Keratinocyte (primary cell): ENCODE measurements around the gene ZNF576. TPM values are rescaled to one million over a fixed set of nuclear protein-coding genes. Genes with fewer than 3 reads are reported as not detected.
A peak's percentile ranks its signal among the peaks of the same experiment; 100 is the strongest.

ENCODE experiments used
- DNase-seq: peaks from one replicate; pipeline ENCODE4 v3.0.0-alpha.2; 2011; ENCODE audit warnings: low read depth, missing footprints, low spot score
- FAIRE-seq: peaks from 2 replicates; lab custom pipeline; 2011; peaks lifted over from hg19 to GRCh38; lab: Jason Lieb, UNC
- H2AFZ ChIP-seq: 2 replicates; pipeline ENCODE4 v1.6.0; 2012; ENCODE audit warnings: low read length, control low read depth, inconsistent platforms; ENCODE audit not compliant: control insufficient read depth
- H3K27ac ChIP-seq: 2 replicates; pipeline ENCODE4 v1.5.1; 2011; ENCODE audit warnings: low read length; ENCODE audit not compliant: control insufficient read depth, insufficient read depth
- H3K27me3 ChIP-seq: 3 replicates; pipeline ENCODE4 v1.6.0; 2011; ENCODE audit warnings: low read length; ENCODE audit not compliant: control insufficient read depth, insufficient read depth; ENCODE audit errors: extremely low read depth
- H3K36me3 ChIP-seq, 2 experiments: 2 replicates in 1 of 2; 3 replicates in 1 of 2; pipeline ENCODE4 v1.5.1; 2011; ENCODE audit warnings: low read length in 2 of 2, mild to moderate bottlenecking in 1 of 2; ENCODE audit not compliant: control insufficient read depth in 2 of 2, insufficient read depth in 2 of 2; ENCODE audit errors: extremely low read depth in 1 of 2
- H3K4me1 ChIP-seq: 3 replicates; pipeline ENCODE4 v1.5.1; 2011; ENCODE audit warnings: low read length; ENCODE audit not compliant: control insufficient read depth, insufficient read depth; ENCODE audit errors: extremely low read depth
- H3K4me2 ChIP-seq: 3 replicates; pipeline ENCODE4 v1.6.0; 2011; ENCODE audit warnings: low read depth, low read length; ENCODE audit not compliant: control insufficient read depth, insufficient read depth; ENCODE audit errors: extremely low read depth
- H3K4me3 ChIP-seq, 3 experiments: fragments of 200-600 bp in 1 of 3; sonication (generic) in 1 of 3; 2 replicates in 2 of 3; 3 replicates in 1 of 3; pipeline ENCODE4 v1.5.1; 2011 to 2016; ENCODE audit warnings: low read length in 3 of 3, mild to moderate bottlenecking in 3 of 3, control low read depth in 2 of 3, inconsistent platforms in 1 of 3, low read depth in 1 of 3, mixed read lengths in 1 of 3, mixed run types in 1 of 3, moderate library complexity in 1 of 3; ENCODE audit not compliant: control insufficient read depth in 2 of 3, insufficient read depth in 2 of 3; ENCODE audit errors: extremely low read depth in 1 of 3
- H3K79me2 ChIP-seq: 2 replicates; pipeline ENCODE4 v1.6.0; 2012; ENCODE audit warnings: low read length; ENCODE audit not compliant: control insufficient read depth, insufficient read depth
- H3K9ac ChIP-seq: 3 replicates; pipeline ENCODE4 v1.6.0; 2011; ENCODE audit warnings: low read length; ENCODE audit not compliant: control insufficient read depth, insufficient read depth; ENCODE audit errors: extremely low read depth
- H3K9me1 ChIP-seq: 3 replicates; pipeline ENCODE4 v1.6.0; 2011; ENCODE audit warnings: low read length; ENCODE audit not compliant: control insufficient read depth, insufficient read depth; ENCODE audit errors: extremely low read depth
- H3K9me3 ChIP-seq: 2 replicates; pipeline ENCODE4 v1.5.1; 2012; ENCODE audit warnings: low read depth, low read length; ENCODE audit not compliant: control insufficient read depth
- H4K20me1 ChIP-seq: 3 replicates; pipeline ENCODE4 v1.6.0; 2011; ENCODE audit warnings: low read length; ENCODE audit not compliant: control insufficient read depth, insufficient read depth; ENCODE audit errors: extremely low read depth
- EZH2 ChIP-seq: IDR thresholded peaks from one replicate; pipeline ENCODE4 v1.6.1; 2012; ENCODE audit warnings: inconsistent platforms, mild to moderate bottlenecking, low read length, moderate library complexity
- dilution Hi-C: fragments of 300-500 bp; cut with MboI; formaldehyde crosslinking; loops from one replicate; pipeline ENCODE4 v1.7.0; 2020; ENCODE audit warnings: low sequenced_read_pairs; ENCODE audit not compliant: extremely low pct_ligation_motif_present
- polyA plus RNA-seq, 5 experiments: library from polyadenylated mRNA; depleted of rRNA in 3 of 5; stranded (reverse) in 3 of 5; stranded (forward) in 1 of 5; unstranded in 1 of 5; fragments of >200 nt; gene quantifications; 1 replicate in 1 of 5; 2 replicates in 3 of 5; 3 replicates in 1 of 5; pipeline versions ENCODE4 v1.2.1 to v1.2.3, GENCODE V29; 2011 to 2012; ENCODE audit warnings: missing spikeins in 2 of 5, low read depth in 1 of 5, low replicate concordance in 1 of 5
- TF ChIP-seq, protein P1 (sequence below), 3 experiments: IDR thresholded peaks in 1 of 3; conservative IDR thresholded peaks in 1 of 3; optimal IDR thresholded peaks in 1 of 3; 2 replicates in 2 of 3; 3 replicates in 1 of 3; pipeline versions ENCODE3 to v1.5.1; 2011; ENCODE audit warnings: low read length in 3 of 3, mild to moderate bottlenecking in 3 of 3, moderate library complexity in 2 of 3, control low read depth in 1 of 3, inconsistent platforms in 1 of 3; ENCODE audit not compliant: insufficient read depth in 2 of 3; ENCODE audit errors: extremely low read depth in 1 of 3

The ZNF576 gene
- polyA plus RNA-seq, 1 donor (not counting 4 experiments of a cell fraction or from before 2014, with no cell fraction given): 6.4 TPM

DNA sequence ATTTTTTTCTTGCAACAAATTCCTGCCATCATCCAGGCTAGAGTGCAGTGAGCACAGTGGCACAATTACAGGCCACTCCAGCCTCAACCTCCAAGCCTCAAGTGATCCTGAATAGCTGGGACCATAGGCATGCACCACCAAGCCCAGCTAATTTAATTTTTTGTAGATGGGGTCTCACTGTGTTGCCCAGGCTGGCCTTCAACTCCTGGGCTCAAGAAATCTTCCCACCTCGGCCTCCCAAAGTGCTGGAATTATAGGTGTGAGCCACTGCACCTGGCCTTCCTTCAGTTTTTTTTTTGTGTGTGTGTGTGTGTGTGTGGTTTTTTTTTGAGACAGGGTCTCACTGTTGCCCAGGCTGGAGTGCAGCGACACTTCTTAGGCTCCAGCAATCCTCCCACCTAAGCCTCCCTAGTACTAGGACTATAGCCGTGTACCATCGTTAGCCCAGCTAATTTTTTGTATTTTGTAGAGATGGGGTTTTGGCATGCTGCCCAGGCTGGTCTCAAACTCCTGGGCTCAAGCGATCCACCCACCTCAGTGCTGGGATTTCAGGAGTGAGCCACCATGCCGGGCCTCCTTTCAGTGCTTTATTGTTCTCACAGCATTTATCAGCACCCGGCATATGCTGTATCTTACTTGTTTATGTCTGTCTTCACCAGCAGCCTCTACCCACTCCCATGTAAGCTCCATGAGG lies 9.6 kb downstream of the ZNF576 start:
- FAIRE-seq: no peak
- peak overlapping the region; percentile 77 for H3K27ac ChIP-seq
- peak overlapping the region; percentile 32 for H2AFZ ChIP-seq

DNA sequence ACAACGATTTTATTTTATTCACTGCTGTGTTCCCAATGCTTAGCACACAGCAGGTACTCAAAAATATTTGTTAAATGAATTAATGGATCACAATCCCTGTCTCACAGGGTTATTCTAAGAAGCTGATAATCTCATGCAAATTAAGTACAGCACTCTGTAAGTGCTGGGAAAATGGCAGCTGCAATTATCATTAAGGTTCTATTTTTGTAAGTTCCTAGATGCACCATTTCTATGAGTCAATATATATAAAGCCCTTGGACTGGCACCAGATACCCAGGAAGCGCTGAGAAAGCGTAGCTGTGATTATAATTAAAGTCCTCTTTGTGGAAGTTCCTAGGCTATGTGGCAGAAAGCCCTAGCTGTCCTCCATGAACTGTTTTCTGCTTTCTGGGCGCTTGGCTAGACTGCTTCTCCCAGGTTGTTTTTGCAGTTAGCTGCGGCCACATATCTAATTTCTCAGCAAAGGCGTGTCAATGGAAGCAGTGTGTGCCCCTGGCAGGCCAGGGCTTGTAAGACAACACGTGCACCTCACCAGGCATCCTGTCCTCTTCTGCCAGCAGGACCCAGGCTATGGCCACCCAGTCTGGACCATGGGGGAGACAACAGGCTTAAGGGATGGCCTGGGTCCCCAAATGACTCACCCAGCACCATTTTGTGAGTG lies 10.3 kb downstream of the ZNF576 start:
- Histone ChIP-seq H3K36me3 (peaks cover 0 to 3% of the 10 kb centered on the region in 2 experiments), H3K27ac (peak overlapping the region; percentile 77), H2AFZ (peak overlapping the region; percentile 32), H4K20me1 (no peaks in the 10 kb centered on the region), H3K4me3 (peak overlapping the region in 1 of 3 experiments; percentile 11), H3K27me3 (no peaks in the 10 kb centered on the region), H3K9ac (peak overlapping the region; percentile 10), H3K9me3 (no peaks in the 10 kb centered on the region), H3K4me1 (peaks cover 19% of the 10 kb centered on the region), H3K9me1 (no peaks in the 10 kb centered on the region), H3K4me2 (peak overlapping the region; percentile 45), H3K79me2 (no peaks in the 10 kb centered on the region)
- dilution Hi-C loops: no loop called here
- TF ChIP-seq, protein P1, sequence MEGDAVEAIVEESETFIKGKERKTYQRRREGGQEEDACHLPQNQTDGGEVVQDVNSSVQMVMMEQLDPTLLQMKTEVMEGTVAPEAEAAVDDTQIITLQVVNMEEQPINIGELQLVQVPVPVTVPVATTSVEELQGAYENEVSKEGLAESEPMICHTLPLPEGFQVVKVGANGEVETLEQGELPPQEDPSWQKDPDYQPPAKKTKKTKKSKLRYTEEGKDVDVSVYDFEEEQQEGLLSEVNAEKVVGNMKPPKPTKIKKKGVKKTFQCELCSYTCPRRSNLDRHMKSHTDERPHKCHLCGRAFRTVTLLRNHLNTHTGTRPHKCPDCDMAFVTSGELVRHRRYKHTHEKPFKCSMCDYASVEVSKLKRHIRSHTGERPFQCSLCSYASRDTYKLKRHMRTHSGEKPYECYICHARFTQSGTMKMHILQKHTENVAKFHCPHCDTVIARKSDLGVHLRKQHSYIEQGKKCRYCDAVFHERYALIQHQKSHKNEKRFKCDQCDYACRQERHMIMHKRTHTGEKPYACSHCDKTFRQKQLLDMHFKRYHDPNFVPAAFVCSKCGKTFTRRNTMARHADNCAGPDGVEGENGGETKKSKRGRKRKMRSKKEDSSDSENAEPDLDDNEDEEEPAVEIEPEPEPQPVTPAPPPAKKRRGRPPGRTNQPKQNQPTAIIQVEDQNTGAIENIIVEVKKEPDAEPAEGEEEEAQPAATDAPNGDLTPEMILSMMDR (optimal IDR thresholded peaks at IDR 0.05 in 1 of 3, IDR thresholded peaks at IDR 0.05 in 1 of 3, conservative IDR thresholded peaks at IDR 0.05 in 1 of 3; ENCODE audit: extremely low read depth in 1 of 3, insufficient read depth in 2 of 3, low read length in 3 of 3): no peak
- TF ChIP-seq EZH2: no peak
- DNase-seq (no peak), FAIRE-seq (peak; percentile 99)

More for the DNA sequence above, 9.6 kb downstream of the ZNF576 start:
- H3K4me2 ChIP-seq: peak overlapping the region; percentile 45
- TF ChIP-seq, protein P1 (optimal IDR thresholded peaks at IDR 0.05 in 1 of 3, IDR thresholded peaks at IDR 0.05 in 1 of 3, conservative IDR thresholded peaks at IDR 0.05 in 1 of 3; ENCODE audit: extremely low read depth in 1 of 3, insufficient read depth in 2 of 3, low read length in 3 of 3): no peak
- TF ChIP-seq EZH2: no peak
- dilution Hi-C loops: no loop called here
- DNase-seq: no peak
- H4K20me1 ChIP-seq: no peaks in the 10 kb centered on the region
- H3K4me3 ChIP-seq: peak overlapping the region in 1 of 3 experiments; percentile 11
- no peaks in the 10 kb centered on the region for H3K9me3 ChIP-seq
- H3K9me1 ChIP-seq: no peaks in the 10 kb centered on the region
- peak overlapping the region; percentile 10 for H3K9ac ChIP-seq
- peaks cover 0 to 8% of the 10 kb centered on the region in 2 experiments for H3K36me3 ChIP-seq
- H3K4me1 ChIP-seq: peaks cover 19% of the 10 kb centered on the region
- H3K79me2 ChIP-seq: no peaks in the 10 kb centered on the region
- no peaks in the 10 kb centered on the region for H3K27me3 ChIP-seq
